ENCODE data around the gene SNAPIN.

Gene SNAPIN

GRCh38 chr1:153635872-153636271 lies 22.6 kb upstream of the SNAPIN start:
- no peak for TF ChIP-seq FOXP2 (optimal IDR thresholded peaks at IDR 0.05; ENCODE audit: borderline replicate concordance, extremely low read depth, extremely low read length, insufficient read depth)
- no peak for TF ChIP-seq SIN3A (IDR thresholded peaks at IDR 0.05; ENCODE audit: borderline replicate concordance, insufficient read depth, low read length)
- TF ChIP-seq POLR2AphosphoS5 (IDR thresholded peaks at IDR 0.05; ENCODE audit: low read depth, low read length) = no peak
- no peak for TF ChIP-seq TAF1 (IDR thresholded peaks at IDR 0.05; ENCODE audit: borderline replicate concordance, insufficient read depth, low read length)
- TF ChIP-seq REST (IDR thresholded peaks at IDR 0.05; ENCODE audit: insufficient read depth in 1 of 2, low read depth in 2 of 2, low read length in 2 of 2) = no peak

DNA sequence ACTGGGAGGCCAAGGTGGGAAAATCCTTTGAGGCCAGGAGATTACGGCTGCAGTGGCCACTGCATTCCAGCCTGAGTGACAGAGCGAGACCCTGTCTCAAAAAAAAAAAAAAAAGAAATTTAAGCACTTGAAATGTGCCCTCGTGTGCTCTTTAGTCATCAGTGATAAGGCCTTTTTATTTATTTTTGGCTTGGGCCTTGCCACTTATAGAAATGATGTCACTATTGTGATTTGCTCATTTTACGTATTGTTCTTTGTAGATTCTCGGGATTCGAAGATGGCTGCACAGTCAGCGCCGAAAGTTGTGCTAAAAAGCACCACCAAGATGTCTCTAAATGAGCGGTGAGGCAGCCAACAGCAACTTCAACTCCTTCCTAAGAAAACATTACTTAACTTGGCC lies 22.2 kb upstream of the SNAPIN start:
- TF ChIP-seq POLR2AphosphoS5 (IDR thresholded peaks at IDR 0.05; ENCODE audit: low read depth, low read length) (no peak), FOXP2 (optimal IDR thresholded peaks at IDR 0.05; ENCODE audit: borderline replicate concordance, extremely low read depth, extremely low read length, insufficient read depth) (no peak), SIN3A (IDR thresholded peaks at IDR 0.05; ENCODE audit: borderline replicate concordance, insufficient read depth, low read length) (no peak), TAF1 (IDR thresholded peaks at IDR 0.05; ENCODE audit: borderline replicate concordance, insufficient read depth, low read length) (no peak), REST (IDR thresholded peaks at IDR 0.05; ENCODE audit: insufficient read depth in 1 of 2, low read depth in 2 of 2, low read length in 2 of 2) (no peak)

DNA sequence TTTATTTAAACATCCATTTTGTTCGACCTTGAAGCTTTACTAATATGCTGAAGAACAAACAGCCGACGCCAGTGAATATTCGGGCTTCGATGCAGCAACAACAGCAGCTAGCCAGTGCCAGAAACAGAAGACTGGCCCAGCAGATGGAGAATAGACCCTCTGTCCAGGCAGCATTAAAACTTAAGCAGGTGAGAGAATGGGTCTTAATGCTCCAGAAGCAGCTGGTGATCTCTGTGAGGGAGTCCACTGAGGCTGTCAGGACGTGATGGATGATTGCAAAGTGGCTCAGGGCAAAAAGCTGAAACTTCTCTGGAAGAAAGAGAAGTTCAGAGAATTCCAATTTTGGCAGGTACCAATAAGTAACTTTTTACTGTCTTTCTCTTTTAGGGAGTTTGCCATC lies 20.2 kb upstream of the SNAPIN start:
- TF ChIP-seq SIN3A (IDR thresholded peaks at IDR 0.05; ENCODE audit: borderline replicate concordance, insufficient read depth, low read length) = no peak

GRCh38 chr1:153639280-153639679 lies 19.2 kb upstream of the SNAPIN start:
- no peak for TF ChIP-seq POLR2AphosphoS5 (IDR thresholded peaks at IDR 0.05; ENCODE audit: low read depth, low read length)
- TF ChIP-seq TAF1 (IDR thresholded peaks at IDR 0.05; ENCODE audit: borderline replicate concordance, insufficient read depth, low read length) = no peak
- TF ChIP-seq SIN3A (IDR thresholded peaks at IDR 0.05; ENCODE audit: borderline replicate concordance, insufficient read depth, low read length) = no peak
- TF ChIP-seq FOXP2 (optimal IDR thresholded peaks at IDR 0.05; ENCODE audit: borderline replicate concordance, extremely low read depth, extremely low read length, insufficient read depth) = no peak
- TF ChIP-seq REST (IDR thresholded peaks at IDR 0.05; ENCODE audit: insufficient read depth in 1 of 2, low read depth in 2 of 2, low read length in 2 of 2) = no peak

DNA sequence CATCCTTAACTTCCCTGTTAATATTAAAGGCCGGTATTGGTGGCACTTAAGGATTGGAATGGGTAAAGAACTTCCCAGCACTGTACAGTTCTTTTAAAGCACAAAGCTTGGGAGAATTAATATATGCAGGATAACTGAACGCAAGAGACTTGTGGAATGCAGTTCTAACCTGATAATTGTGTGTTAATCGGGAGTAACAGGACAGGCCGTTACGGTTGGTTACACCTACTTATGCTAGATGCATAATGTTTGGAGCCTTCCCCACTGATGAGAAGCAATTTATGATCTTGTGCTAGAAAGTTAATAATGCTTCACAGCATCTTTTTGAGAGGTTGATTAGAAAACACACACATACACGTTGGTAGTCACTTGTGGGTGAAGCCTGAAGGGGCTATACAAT lies 17.6 kb upstream of the SNAPIN start:
- TF ChIP-seq SIN3A (IDR thresholded peaks at IDR 0.05; ENCODE audit: borderline replicate concordance, insufficient read depth, low read length) = no peak

DNA sequence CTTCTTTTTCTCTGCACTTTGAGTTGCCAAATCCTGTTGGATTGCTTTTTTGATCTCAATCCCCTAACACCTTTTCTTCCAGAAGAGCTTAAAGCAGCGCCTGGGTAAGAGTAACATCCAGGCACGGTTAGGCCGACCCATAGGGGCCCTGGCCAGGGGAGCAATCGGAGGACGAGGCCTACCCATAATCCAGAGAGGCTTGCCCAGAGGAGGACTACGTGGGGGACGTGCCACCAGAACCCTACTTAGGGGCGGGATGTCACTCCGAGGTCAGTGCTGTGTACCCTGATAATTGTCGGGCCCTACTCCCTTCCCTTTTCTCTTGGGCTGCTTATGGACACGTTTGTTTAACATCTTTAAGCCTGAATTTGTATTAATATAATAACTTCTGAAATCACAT lies 16.3 kb upstream of the SNAPIN start:
- TF ChIP-seq REST (IDR thresholded peaks at IDR 0.05; ENCODE audit: insufficient read depth in 1 of 2, low read depth in 2 of 2, low read length in 2 of 2) = no peak
- TF ChIP-seq POLR2AphosphoS5 (IDR thresholded peaks at IDR 0.05; ENCODE audit: low read depth, low read length) = no peak
- TF ChIP-seq SIN3A (IDR thresholded peaks at IDR 0.05; ENCODE audit: borderline replicate concordance, insufficient read depth, low read length) = no peak
